OCI-LY7 (cell line): ENCODE measurements around the gene ISG15. TPM values are rescaled to one million over a fixed set of nuclear protein-coding genes. Genes with fewer than 3 reads are reported as not detected.

ENCODE experiments used
- BruUV-seq: library from RNA; stranded (reverse); fragments of 400-500 nt; replicated peaks from 2 replicates; lab custom pipeline; 2021; lab: Mats Ljungman, UMichigan
- CTCF ChIA-PET: fragments of 300-600 bp; sonication (Branson Sonifier 250); formaldehyde crosslinking; loops from one replicate; lab custom pipeline; 2022; ENCODE audit warnings: antibody characterized with exemption; ENCODE audit not compliant: unreplicated experiment; lab: Charles Lee
- POLR2A ChIA-PET: fragments of 300-600 bp; sonication (Branson Sonifier 250); formaldehyde crosslinking; loops from one replicate; lab custom pipeline; 2022; ENCODE audit warnings: antibody characterized with exemption; lab: Charles Lee
- DNase-seq: peaks from one replicate; pipeline ENCODE4 v3.0.0-alpha.2; 2015; ENCODE audit warnings: low spot score
- H2AFZ ChIP-seq: fragments of 200-600 bp; sonication (generic), shearing (Covaris generic); 2 replicates; pipeline ENCODE4 v1.6.1; 2014; ENCODE audit warnings: mild to moderate bottlenecking, antibody characterized with exemption, low read length, moderate library complexity
- H3K27ac ChIP-seq: fragments of 200-600 bp; sonication (generic); 2 replicates; pipeline ENCODE4 v1.5.1; 2014; ENCODE audit warnings: mixed run types, low read depth, mild to moderate bottlenecking, moderate library complexity, low read length, inconsistent platforms; ENCODE audit not compliant: poor library complexity, severe bottlenecking
- H3K36me3 ChIP-seq: fragments of 200-600 bp; sonication (generic); 2 replicates; pipeline ENCODE4 v1.6.1; 2014; ENCODE audit warnings: mild to moderate bottlenecking, antibody characterized with exemption, low read length, moderate library complexity, mixed read lengths; ENCODE audit not compliant: insufficient read depth
- H3K4me1 ChIP-seq: fragments of 200-600 bp; sonication (generic); 2 replicates; pipeline ENCODE4 v1.5.1; 2014; ENCODE audit warnings: mild to moderate bottlenecking, low read length; ENCODE audit not compliant: insufficient read depth, poor library complexity, severe bottlenecking
- H3K4me2 ChIP-seq: fragments of 200-600 bp; sonication (generic); 2 replicates; pipeline ENCODE4 v1.6.1; 2014; ENCODE audit warnings: mild to moderate bottlenecking, low read length
- H3K4me3 ChIP-seq: fragments of 200-600 bp; sonication (generic); 2 replicates; pipeline ENCODE4 v1.5.1; 2014; ENCODE audit warnings: mild to moderate bottlenecking, low read depth, low read length; ENCODE audit not compliant: poor library complexity, severe bottlenecking
- H3K79me2 ChIP-seq: fragments of 200-600 bp; sonication (generic); 2 replicates; pipeline ENCODE4 v1.6.1; 2016; ENCODE audit warnings: low read depth, mild to moderate bottlenecking, low read length, moderate library complexity, mixed read lengths; ENCODE audit not compliant: insufficient read depth
- H3K9me2 ChIP-seq: fragments of 200-600 bp; sonication (generic); 2 replicates; pipeline ENCODE4 v1.6.1; 2016; ENCODE audit warnings: mild to moderate bottlenecking, low read length, mixed read lengths; ENCODE audit not compliant: insufficient read depth
- H3K9me3 ChIP-seq: fragments of 200-600 bp; sonication (generic); 2 replicates; pipeline ENCODE4 v1.6.1; 2014; ENCODE audit warnings: mild to moderate bottlenecking, mixed run types, low read length, mixed read lengths
- H4K20me1 ChIP-seq: fragments of 200-600 bp; sonication (generic); 2 replicates; pipeline ENCODE4 v1.6.1; 2014; ENCODE audit warnings: mild to moderate bottlenecking, antibody characterized with exemption, low read length, moderate library complexity, mixed read lengths; ENCODE audit not compliant: insufficient read depth
- EZH2phosphoT487 ChIP-seq: fragments of 200-600 bp; sonication (generic); IDR thresholded peaks from 2 replicates; pipeline ENCODE4 v1.6.1; 2018; ENCODE audit warnings: low read depth, borderline replicate concordance, mild to moderate bottlenecking, mixed run types, antibody characterized with exemption, low read length, moderate library complexity, mixed read lengths
- intact Hi-C: fragments of 100-400 bp; cut with micrococcal nuclease; formaldehyde crosslinking; loops from one replicate; pipeline ENCODE4 v1.10.0; 2022; ENCODE audit not compliant: unreplicated experiment
- total RNA-seq, 2 experiments: library from RNA; depleted of rRNA in 1 of 2; stranded (reverse); fragments of >200 nt in 1 of 2; shearing (Covaris generic) in 1 of 2; gene quantifications; 2 replicates each; pipeline ENCODE4 v1.2.3, GENCODE V29; 2014 to 2022
- TF ChIP-seq, protein P1 (sequence below): fragments of 200-600 bp; sonication (generic); conservative IDR thresholded peaks from 2 replicates; pipeline ENCODE4 v1.5.1; 2014; ENCODE audit warnings: mild to moderate bottlenecking, antibody characterized with exemption, low read length, moderate library complexity, mixed read lengths

ISG15 gene
- total RNA-seq, 2 experiments from 2014 or later, result 65.4 to 110 TPM

DNA sequence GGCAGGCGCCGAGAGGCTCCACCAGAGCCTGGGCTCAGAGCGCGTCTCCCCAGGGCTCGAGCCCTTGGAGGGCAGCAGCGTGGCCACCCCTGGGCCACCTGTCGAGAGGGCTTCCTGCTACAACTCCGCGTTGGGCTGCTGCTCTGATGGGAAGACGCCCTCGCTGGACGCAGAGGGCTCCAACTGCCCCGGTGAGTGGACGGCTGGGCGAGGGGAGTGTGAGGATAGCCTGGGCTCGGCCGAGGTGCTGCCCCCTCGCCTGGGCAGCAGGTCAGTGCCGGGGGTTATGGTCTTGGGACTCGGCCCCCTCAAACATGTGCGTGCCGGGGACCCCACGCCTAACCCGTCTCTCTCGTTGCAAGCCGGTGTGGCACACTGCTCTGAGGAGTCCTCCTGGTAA, 33.5 kb downstream of the ISG15 start:
- DNase-seq, result no peak
- H3K4me3 ChIP-seq, result no peak overlapping the region
- TF ChIP-seq, protein P1, sequence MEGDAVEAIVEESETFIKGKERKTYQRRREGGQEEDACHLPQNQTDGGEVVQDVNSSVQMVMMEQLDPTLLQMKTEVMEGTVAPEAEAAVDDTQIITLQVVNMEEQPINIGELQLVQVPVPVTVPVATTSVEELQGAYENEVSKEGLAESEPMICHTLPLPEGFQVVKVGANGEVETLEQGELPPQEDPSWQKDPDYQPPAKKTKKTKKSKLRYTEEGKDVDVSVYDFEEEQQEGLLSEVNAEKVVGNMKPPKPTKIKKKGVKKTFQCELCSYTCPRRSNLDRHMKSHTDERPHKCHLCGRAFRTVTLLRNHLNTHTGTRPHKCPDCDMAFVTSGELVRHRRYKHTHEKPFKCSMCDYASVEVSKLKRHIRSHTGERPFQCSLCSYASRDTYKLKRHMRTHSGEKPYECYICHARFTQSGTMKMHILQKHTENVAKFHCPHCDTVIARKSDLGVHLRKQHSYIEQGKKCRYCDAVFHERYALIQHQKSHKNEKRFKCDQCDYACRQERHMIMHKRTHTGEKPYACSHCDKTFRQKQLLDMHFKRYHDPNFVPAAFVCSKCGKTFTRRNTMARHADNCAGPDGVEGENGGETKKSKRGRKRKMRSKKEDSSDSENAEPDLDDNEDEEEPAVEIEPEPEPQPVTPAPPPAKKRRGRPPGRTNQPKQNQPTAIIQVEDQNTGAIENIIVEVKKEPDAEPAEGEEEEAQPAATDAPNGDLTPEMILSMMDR, result no peak
- no peak for TF ChIP-seq EZH2phosphoT487
- no peaks in the 10 kb centered on the region for H3K36me3 ChIP-seq
- intact Hi-C loops, result no loop called here
- no TSS peak for BruUV-seq
- H3K9me2 ChIP-seq, result no peaks in the 10 kb centered on the region
- no peaks in the 10 kb centered on the region for H3K9me3 ChIP-seq
- no peak overlapping the region for H3K27ac ChIP-seq
- no peaks in the 10 kb centered on the region for H3K4me1 ChIP-seq
- POLR2A ChIA-PET, result no interaction called here
- no peaks in the 10 kb centered on the region for H4K20me1 ChIP-seq
- CTCF ChIA-PET, result no interaction called here
- H3K79me2 ChIP-seq, result no peaks in the 10 kb centered on the region
- H3K4me2 ChIP-seq, result no peak overlapping the region
- no peak overlapping the region for H2AFZ ChIP-seq

DNA sequence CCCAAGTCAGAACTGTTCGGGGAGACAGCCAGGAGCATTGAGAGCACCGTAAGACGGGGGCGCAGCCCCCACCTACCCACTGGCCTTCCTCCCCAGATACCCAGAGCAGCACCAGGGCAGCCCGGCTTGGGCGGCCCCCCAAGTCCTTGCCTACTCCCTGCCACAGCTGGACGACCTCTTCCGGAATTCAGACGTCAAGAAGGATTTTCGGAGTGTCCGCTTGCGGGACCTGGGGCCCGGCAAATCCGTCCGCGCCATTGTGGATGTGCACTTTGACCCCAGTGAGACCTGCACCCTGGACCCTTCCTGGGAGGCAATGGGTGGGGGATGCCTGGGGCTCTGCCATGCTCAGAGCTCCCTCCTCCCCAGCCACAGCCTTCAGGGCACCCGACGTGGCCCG, 34.1 kb downstream of the ISG15 start:
- H3K9me3 ChIP-seq, result no peaks in the 10 kb centered on the region
- CTCF ChIA-PET, result interaction anchor here (0.6 kb wide), 1 partner anchor 165 kb away, joined by 3 read pairs; no protein-coding TSS in a partner anchor

DNA sequence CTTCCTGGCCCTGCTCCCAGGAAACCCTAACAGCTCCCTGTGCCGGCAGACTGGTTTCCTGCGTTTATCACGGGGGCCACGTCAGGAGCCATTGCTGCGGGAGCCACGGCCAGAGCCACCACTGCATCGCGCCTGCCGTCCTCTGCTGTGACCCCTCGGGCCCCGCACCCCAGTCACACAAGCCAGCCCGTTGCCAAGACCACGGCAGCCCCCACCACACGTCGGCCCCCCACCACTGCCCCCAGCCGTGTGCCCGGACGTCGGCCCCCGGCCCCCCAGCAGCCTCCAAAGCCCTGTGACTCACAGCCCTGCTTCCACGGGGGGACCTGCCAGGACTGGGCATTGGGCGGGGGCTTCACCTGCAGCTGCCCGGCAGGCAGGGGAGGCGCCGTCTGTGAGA, 34.7 kb downstream of the ISG15 start:
- BruUV-seq, result no TSS peak
- Histone ChIP-seq H3K4me3 (no peak overlapping the region), H3K27ac (no peak overlapping the region), H3K4me1 (no peaks in the 10 kb centered on the region), H3K9me3 (no peaks in the 10 kb centered on the region), H4K20me1 (no peaks in the 10 kb centered on the region), H3K79me2 (no peaks in the 10 kb centered on the region), H3K9me2 (no peaks in the 10 kb centered on the region), H3K4me2 (no peak overlapping the region), H2AFZ (no peak overlapping the region), H3K36me3 (no peaks in the 10 kb centered on the region)
- intact Hi-C loops, result no loop called here
- TF ChIP-seq, protein P1, result no peak
- TF ChIP-seq EZH2phosphoT487, result no peak
- ChIA-PET POLR2A (no interaction called here), CTCF (no interaction called here)
- DNase-seq, result no peak

More for the DNA sequence above, 34.1 kb downstream of the ISG15 start:
- no peaks in the 10 kb centered on the region for H3K4me1 ChIP-seq
- intact Hi-C loops, result no loop called here
- no peak overlapping the region for H3K4me2 ChIP-seq
- H2AFZ ChIP-seq, result no peak overlapping the region
- TF ChIP-seq, protein P1, result no peak
- TF ChIP-seq EZH2phosphoT487, result no peak
- DNase-seq, result no peak
- H3K36me3 ChIP-seq, result no peaks in the 10 kb centered on the region
- POLR2A ChIA-PET, result no interaction called here
- no peak overlapping the region for H3K27ac ChIP-seq
- no peaks in the 10 kb centered on the region for H4K20me1 ChIP-seq
- BruUV-seq, result no TSS peak
- H3K79me2 ChIP-seq, result no peaks in the 10 kb centered on the region
- no peak overlapping the region for H3K4me3 ChIP-seq
- no peaks in the 10 kb centered on the region for H3K9me2 ChIP-seq
